ENCODE results near the gene RTN4RL1. TPM values are rescaled to one million over a fixed set of nuclear protein-coding genes. Genes with fewer than 3 reads are reported as not detected.
A peak's percentile ranks its signal among the peaks of the same experiment; 100 is the strongest.

The RTN4RL1 gene
- total and polyA plus RNA-seq, 9 of the 15 experiments (the other 6 are each of a cell fraction or from before 2014, with no cell fraction given), result 0.04 to 0.06 (median 0.04) TPM; not detected in 5

DNA sequence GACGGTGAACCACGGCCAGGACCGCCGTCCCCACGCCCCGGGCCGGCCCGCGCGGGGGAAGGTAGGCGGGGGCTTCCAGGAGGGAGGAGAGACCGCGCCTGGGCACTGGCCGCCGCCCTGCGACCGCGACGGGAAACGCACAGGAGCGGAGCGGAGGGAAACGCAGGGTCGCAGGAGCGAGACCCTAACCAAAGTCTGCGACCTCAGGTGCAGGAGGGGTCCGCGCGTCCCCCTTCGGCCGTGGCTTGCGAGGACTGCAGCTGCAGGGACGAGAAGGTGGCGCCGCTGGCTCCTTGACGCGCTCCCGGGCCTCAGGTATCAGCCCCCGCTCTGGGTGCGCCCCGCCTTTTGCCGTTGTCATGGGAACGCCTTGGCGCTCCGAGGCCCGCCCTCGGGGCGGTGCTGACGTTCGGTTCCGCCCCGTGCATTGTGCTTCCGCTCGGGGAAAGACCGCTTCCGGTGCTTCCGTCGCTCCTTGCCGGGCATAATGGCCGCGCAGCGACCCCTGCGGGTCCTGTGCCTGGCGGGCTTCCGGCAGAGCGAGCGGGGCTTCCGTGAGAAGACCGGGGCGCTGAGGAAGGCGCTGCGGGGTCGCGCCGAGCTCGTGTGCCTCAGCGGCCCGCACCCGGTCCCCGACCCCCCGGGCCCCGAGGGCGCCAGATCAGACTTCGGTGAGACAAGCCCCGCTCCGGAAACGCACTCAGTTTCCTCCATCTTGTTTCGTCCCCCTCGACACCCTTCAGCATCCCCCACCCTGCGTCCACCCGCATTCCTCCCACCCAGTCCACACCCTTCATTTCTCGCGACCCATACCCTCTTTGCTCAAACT lies 16.6 kb upstream of the RTN4RL1 start, which contains the start of gene OVCA2 (continued):
- TF ChIP-seq CHCHD3 (CRISPR knock-in tag; IDR thresholded peaks at IDR 0.05) (no peak), ETS2 (tag; IDR thresholded peaks at IDR 0.05; ENCODE audit: borderline replicate concordance, poor library complexity, severe bottlenecking) (no peak), RAD51 (IDR thresholded peaks at IDR 0.05; ENCODE audit: borderline replicate concordance, low read depth) (no peak), ZNF57 (CRISPR knock-in tag; IDR thresholded peaks at IDR 0.05) (0 out of 2 replicates have a peak, but pooled peaks have one; percentile 11), ZBTB26 (CRISPR knock-in tag; IDR thresholded peaks at IDR 0.05) (no peak), CSDE1 (IDR thresholded peaks at IDR 0.05) (peak; percentile 36 to 93; a peak in 2 of 4 replicates), POLR3A (IDR thresholded peaks at IDR 0.05; ENCODE audit: borderline replicate concordance, extremely low read depth, insufficient read depth, insufficient read length) (no peak), TCF7L2 (IDR thresholded peaks at IDR 0.05; ENCODE audit: low read depth, low read length) (no peak), NFIX (CRISPR knock-in tag; IDR thresholded peaks at IDR 0.05; ENCODE audit: low read depth) (no peak), NEUROD1 (IDR thresholded peaks at IDR 0.05; ENCODE audit: borderline replicate concordance, low read depth, low read length, partially characterized antibody) (peak; percentile 67), NELFE (IDR thresholded peaks at IDR 0.05; ENCODE audit: insufficient read depth, insufficient read length) (no peak), TCFL5 (CRISPR knock-in tag; conservative IDR thresholded peaks at IDR 0.05) (no peak), CTBP1 (IDR thresholded peaks at IDR 0.05; ENCODE audit: borderline replicate concordance) (peak; percentile 68; the same call in 1 of the 2 replicates), MAFG (tag; conservative IDR thresholded peaks at IDR 0.05) (no peak), THAP7 (CRISPR knock-in tag; IDR thresholded peaks at IDR 0.05) (no peak), SLC30A9 (CRISPR knock-in tag; IDR thresholded peaks at IDR 0.05) (no peak), ZNF184 (CRISPR knock-in tag; IDR thresholded peaks at IDR 0.05) (no peak), ZNF551 (CRISPR knock-in tag; IDR thresholded peaks at IDR 0.05) (no peak), ZNF668 (CRISPR knock-in tag; IDR thresholded peaks at IDR 0.05) (no peak), CBX3 (IDR thresholded peaks at IDR 0.05; ENCODE audit: borderline replicate concordance in 1 of 2, low read length in 2 of 2) (no peak), ZNF224 (CRISPR knock-in tag; IDR thresholded peaks at IDR 0.05) (no peak), DIDO1 (tag; IDR thresholded peaks at IDR 0.05; ENCODE audit: low read depth) (no peak; the same call in 1 of the 2 replicates), FOSL1 (tag; conservative IDR thresholded peaks at IDR 0.05) (0 out of 2 replicates have a peak, but pooled peaks have one; percentile 20), ZEB2 (IDR thresholded peaks at IDR 0.05) (no peak), RBM22 (IDR thresholded peaks at IDR 0.05; ENCODE audit: low read depth, low read length, poor library complexity, severe bottlenecking) (peak; percentile 93)
- TF ChIP-seq, protein P1, sequence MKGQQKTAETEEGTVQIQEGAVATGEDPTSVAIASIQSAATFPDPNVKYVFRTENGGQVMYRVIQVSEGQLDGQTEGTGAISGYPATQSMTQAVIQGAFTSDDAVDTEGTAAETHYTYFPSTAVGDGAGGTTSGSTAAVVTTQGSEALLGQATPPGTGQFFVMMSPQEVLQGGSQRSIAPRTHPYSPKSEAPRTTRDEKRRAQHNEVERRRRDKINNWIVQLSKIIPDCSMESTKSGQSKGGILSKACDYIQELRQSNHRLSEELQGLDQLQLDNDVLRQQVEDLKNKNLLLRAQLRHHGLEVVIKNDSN (CRISPR knock-in tag; IDR thresholded peaks at IDR 0.05), result no peak
